Measurements from ENCODE around the gene CMSS1. TPM values are rescaled to one million over a fixed set of nuclear protein-coding genes. Genes with fewer than 3 reads are reported as not detected.

CMSS1 gene
- total and polyA plus RNA-seq, 8 donors, result 14.4 to 29.9 (median 15.9) TPM

GRCh38 chr3:100068826-100069225, 251.2 kb downstream of the CMSS1 start:
- no peaks in the 10 kb centered on the region for H3K27me3 ChIP-seq
- H3K36me3 ChIP-seq, result no peaks in the 10 kb centered on the region
- ATAC-seq, result peak; percentile 83 to 96 (median 94)
- DNase-seq, result peak; percentile 60 to 82 (median 72)
- H3K4me1 ChIP-seq, result no peaks in the 10 kb centered on the region
- peak; percentile 50 to 57 (median 53) for TF ChIP-seq CTCF (IDR thresholded peaks at IDR 0.05)
- no peak overlapping the region for H3K4me3 ChIP-seq
- H3K9me3 ChIP-seq, result no peaks in the 10 kb centered on the region
- intact Hi-C loops (cut with DNase I), result loop anchor here in 2 of 3 donors (10.0 kb wide), 2 partner anchors 186 to 234 kb away; no protein-coding TSS in a partner anchor
- H3K27ac ChIP-seq, result no peak overlapping the region
- WGBS, 2 donors, result 11 to 25% methylated on average over 5 of the region's 5 CpGs
- no peak for FAIRE-seq

- no peak for TF ChIP-seq CTCF (IDR thresholded peaks at IDR 0.05)
- Histone ChIP-seq H3K36me3 (no peaks in the 10 kb centered on the region), H3K9me3 (no peaks in the 10 kb centered on the region), H3K27ac (no peak overlapping the region), H3K4me3 (no peak overlapping the region), H3K27me3 (no peaks in the 10 kb centered on the region), H3K4me1 (no peaks in the 10 kb centered on the region)
- no peak for ATAC-seq
- DNase-seq, result no peak
- intact Hi-C loops (cut with DNase I), result loop anchor here in 2 of 3 donors (10.0 kb wide), 2 partner anchors 185 to 235 kb away; no protein-coding TSS in a partner anchor
- 85 to 86% methylated on average over 3 of the region's 3 CpGs for WGBS, 2 donors
- no peak for FAIRE-seq
These were observed 251.8 kb downstream of the CMSS1 start for GRCh38 chr3:100069472-100069871.

GRCh38 chr3:100072326-100073048, 254.8 kb downstream of the CMSS1 start:
- WGBS, 2 donors, result 92 to 96% methylated on average over 3 of the region's 3 CpGs
- ATAC-seq, result no peak
- Histone ChIP-seq H3K27me3 (no peaks in the 10 kb centered on the region), H3K4me1 (peaks cover 0 to 7% (median 5%) of the 10 kb centered on the region in 3 donors), H3K9me3 (no peaks in the 10 kb centered on the region), H3K36me3 (no peaks in the 10 kb centered on the region), H3K4me3 (no peak overlapping the region), H3K27ac (no peak overlapping the region)
- intact Hi-C loops (cut with DNase I), result loop anchor here in 1 of 3 donors (10.0 kb wide), 1 partner anchor 182 kb away; no protein-coding TSS in a partner anchor
- no peak for FAIRE-seq
- no peak for TF ChIP-seq CTCF (IDR thresholded peaks at IDR 0.05)
- no peak for DNase-seq

- Histone ChIP-seq H3K36me3 (no peaks in the 10 kb centered on the region), H3K4me1 (peaks cover 0 to 7% (median 5%) of the 10 kb centered on the region in 3 donors), H3K9me3 (no peaks in the 10 kb centered on the region), H3K27ac (peak overlapping the region in 1 of 4 donors; percentile 27), H3K27me3 (no peaks in the 10 kb centered on the region), H3K4me3 (no peak overlapping the region)
- FAIRE-seq, result no peak
- WGBS, 2 donors, result 88 to 94% methylated on average over 1 of the region's 1 CpG
- no peak for ATAC-seq
- no peak for TF ChIP-seq CTCF (IDR thresholded peaks at IDR 0.05)
- intact Hi-C loops (cut with DNase I), result loop anchor here in 1 of 3 donors (10.0 kb wide), 1 partner anchor 182 kb away; no protein-coding TSS in a partner anchor
- no peak for DNase-seq
These were observed 255.5 kb downstream of the CMSS1 start for GRCh38 chr3:100073049-100073713.
